ACHN (cell line): ENCODE results near the gene SULT1C2.

Source experiments
- DNase-seq: peaks from one replicate; pipeline ENCODE4 v3.0.0-alpha.2; 2015
- in situ Hi-C: cut with HindIII; loops from 2 replicates; pipeline ENCODE4 v1.10.0; 2017; ENCODE audit warnings: low sequenced_read_pairs, low pct_ligation_motif_present, low pct_unique_long_range_greater_than_20kb

Gene SULT1C2

GRCh38 chr2:108288534-108289106 lies at the start of gene SULT1C2:
Gene SULT1C2, plus strand, starts transcription at chr2:108288895. Its CDS starts 4,773 bp downstream, at chr2:108293668.
- DNase-seq = no peak
- in situ Hi-C loops = no loop called here

GRCh38 chr2:108239786-108240185 lies 48.9 kb upstream of the SULT1C2 start, which contains the start of gene SULT1C3:
Gene SULT1C3, plus strand, starts transcription at chr2:108239968. Its CDS starts 7,227 bp downstream, at chr2:108247195.
- in situ Hi-C loops = no loop called here
- no peak for DNase-seq

- DNase-seq = no peak
- in situ Hi-C loops = no loop called here
Measured at GRCh38 chr2:108240966-108241365, 47.7 kb upstream of the SULT1C2 start.

- in situ Hi-C loops = no loop called here
- no peak for DNase-seq
Measured at GRCh38 chr2:108243566-108243965, 45.1 kb upstream of the SULT1C2 start.

- in situ Hi-C loops = no loop called here
- DNase-seq = no peak
Measured at GRCh38 chr2:108244667-108245414, 43.9 kb upstream of the SULT1C2 start.

- DNase-seq = no peak
- in situ Hi-C loops = no loop called here
Measured at GRCh38 chr2:108253106-108253505, 35.6 kb upstream of the SULT1C2 start.

GRCh38 chr2:108257757-108258331 lies 30.9 kb upstream of the SULT1C2 start:
- no peak for DNase-seq
- in situ Hi-C loops = no loop called here

GRCh38 chr2:108260773-108261172 lies 27.9 kb upstream of the SULT1C2 start:
- DNase-seq = no peak
- in situ Hi-C loops = no loop called here

GRCh38 chr2:108262036-108262435 lies 26.7 kb upstream of the SULT1C2 start:
- in situ Hi-C loops = no loop called here
- DNase-seq = no peak

- in situ Hi-C loops = no loop called here
- DNase-seq = no peak
Measured at GRCh38 chr2:108263401-108263800, 25.3 kb upstream of the SULT1C2 start.

- in situ Hi-C loops = no loop called here
- DNase-seq = peak; percentile 60
Measured at GRCh38 chr2:108266218-108266617, 22.5 kb upstream of the SULT1C2 start.

- in situ Hi-C loops = no loop called here
- DNase-seq = peak; percentile 17
Measured at GRCh38 chr2:108267101-108267500, 21.6 kb upstream of the SULT1C2 start.

- in situ Hi-C loops = no loop called here
- peak; percentile 28 for DNase-seq
Measured at GRCh38 chr2:108268001-108268400, 20.7 kb upstream of the SULT1C2 start.

- DNase-seq = no peak
- in situ Hi-C loops = no loop called here
Measured at GRCh38 chr2:108270346-108270745, 18.3 kb upstream of the SULT1C2 start.

GRCh38 chr2:108270768-108271506 lies 17.8 kb upstream of the SULT1C2 start:
- in situ Hi-C loops = no loop called here
- no peak for DNase-seq

- in situ Hi-C loops = no loop called here
Measured at GRCh38 chr2:108271691-108272253, 16.9 kb upstream of the SULT1C2 start.

GRCh38 chr2:108278631-108279030 lies 10.1 kb upstream of the SULT1C2 start:
- in situ Hi-C loops = no loop called here
- DNase-seq = no peak

More at GRCh38 chr2:108271691-108272253, 16.9 kb upstream of the SULT1C2 start:
- DNase-seq = peak; percentile 86

GRCh38 chr2:108279468-108279867 lies 9.2 kb upstream of the SULT1C2 start:
- in situ Hi-C loops = no loop called here
- no peak for DNase-seq

GRCh38 chr2:108280466-108280865 lies 8.2 kb upstream of the SULT1C2 start:
- DNase-seq = no peak
- in situ Hi-C loops = no loop called here
